Measurements from ENCODE around the gene MSTN. TPM values are rescaled to one million over a fixed set of nuclear protein-coding genes. Genes with fewer than 3 reads are reported as not detected.
"Not testable (repeated sequence)": the region's sequence is repeated elsewhere in the genome, so short reads cannot be mapped to it uniquely, and the experiment has no call there.

Gene MSTN
- total RNA-seq, 2 donors from 2014 or later: not detected

GRCh38 chr2:190036071-190036470 is 26.5 kb downstream of the MSTN start:
- TF ChIP-seq, protein P1, sequence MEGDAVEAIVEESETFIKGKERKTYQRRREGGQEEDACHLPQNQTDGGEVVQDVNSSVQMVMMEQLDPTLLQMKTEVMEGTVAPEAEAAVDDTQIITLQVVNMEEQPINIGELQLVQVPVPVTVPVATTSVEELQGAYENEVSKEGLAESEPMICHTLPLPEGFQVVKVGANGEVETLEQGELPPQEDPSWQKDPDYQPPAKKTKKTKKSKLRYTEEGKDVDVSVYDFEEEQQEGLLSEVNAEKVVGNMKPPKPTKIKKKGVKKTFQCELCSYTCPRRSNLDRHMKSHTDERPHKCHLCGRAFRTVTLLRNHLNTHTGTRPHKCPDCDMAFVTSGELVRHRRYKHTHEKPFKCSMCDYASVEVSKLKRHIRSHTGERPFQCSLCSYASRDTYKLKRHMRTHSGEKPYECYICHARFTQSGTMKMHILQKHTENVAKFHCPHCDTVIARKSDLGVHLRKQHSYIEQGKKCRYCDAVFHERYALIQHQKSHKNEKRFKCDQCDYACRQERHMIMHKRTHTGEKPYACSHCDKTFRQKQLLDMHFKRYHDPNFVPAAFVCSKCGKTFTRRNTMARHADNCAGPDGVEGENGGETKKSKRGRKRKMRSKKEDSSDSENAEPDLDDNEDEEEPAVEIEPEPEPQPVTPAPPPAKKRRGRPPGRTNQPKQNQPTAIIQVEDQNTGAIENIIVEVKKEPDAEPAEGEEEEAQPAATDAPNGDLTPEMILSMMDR (conservative IDR thresholded peaks at IDR 0.05): no peak
- peaks cover 2% of the 10 kb centered on the region for H3K27me3 Mint-ChIP-seq (ENCODE audit: insufficient read depth)
- H3K9me3 ChIP-seq (ENCODE audit: control insufficient read depth, low read length): no peaks in the 10 kb centered on the region
- H3K27ac ChIP-seq (ENCODE audit: low read depth, low read length): no peak overlapping the region
- no peak overlapping the region for H3K4me3 Mint-ChIP-seq
- no peak overlapping the region for H3K4me3 ChIP-seq (ENCODE audit: low read length)
- no peak overlapping the region for H3K9ac ChIP-seq (ENCODE audit: extremely low read depth, low read length, poor library complexity, severe bottlenecking)
- peaks cover 9% of the 10 kb centered on the region for H3K4me1 Mint-ChIP-seq
- H3K9me3 Mint-ChIP-seq: no peaks in the 10 kb centered on the region
- H3K36me3 Mint-ChIP-seq (ENCODE audit: low read depth): no peaks in the 10 kb centered on the region
- 97 to 100% methylated on average over 2 of the region's 2 CpGs for WGBS, 2 experiments (ENCODE audit: insufficient coverage in 1 of 2, insufficient read length in 1 of 2)
- H3K4me1 ChIP-seq (ENCODE audit: control insufficient read depth, insufficient read depth, low read length): peaks cover 3% of the 10 kb centered on the region
- DNase-seq: no peak
- no peak overlapping the region for H3K27ac Mint-ChIP-seq
- no peaks in the 10 kb centered on the region for H3K27me3 ChIP-seq (ENCODE audit: control insufficient read depth, insufficient read depth, low read length, poor library complexity, severe bottlenecking)
- H3K36me3 ChIP-seq (ENCODE audit: control insufficient read depth, insufficient read depth, low read length): no peaks in the 10 kb centered on the region

DNA sequence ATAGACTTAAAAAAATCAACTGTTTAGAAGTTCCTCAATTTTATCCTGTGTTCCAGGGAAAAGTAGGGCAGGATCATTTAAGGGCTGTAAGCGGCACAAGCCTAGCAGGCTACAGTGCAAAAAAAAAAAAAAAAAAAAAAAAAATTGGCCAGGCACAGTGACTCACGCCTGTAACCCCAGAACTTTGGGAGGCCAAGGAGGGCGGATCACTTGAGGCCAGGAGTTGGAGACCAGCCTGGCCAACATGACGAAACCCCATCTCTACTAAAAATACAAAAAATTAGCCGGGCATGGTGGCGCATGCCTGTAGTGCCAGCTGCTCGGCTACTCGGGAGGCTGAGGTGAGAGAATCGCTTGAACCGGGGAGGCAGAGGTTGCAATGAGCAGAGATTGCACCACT is 28.1 kb downstream of the MSTN start:
- DNase-seq; H3K27ac ChIP-seq (ENCODE audit: low read depth, low read length); H3K27me3 ChIP-seq (ENCODE audit: control insufficient read depth, insufficient read depth, low read length, poor library complexity, severe bottlenecking); H3K9me3 ChIP-seq (ENCODE audit: control insufficient read depth, low read length); H3K9me3 Mint-ChIP-seq; H3K27me3 Mint-ChIP-seq (ENCODE audit: insufficient read depth); H3K9ac ChIP-seq (ENCODE audit: extremely low read depth, low read length, poor library complexity, severe bottlenecking); H3K4me3 Mint-ChIP-seq; H3K27ac Mint-ChIP-seq; H3K4me3 ChIP-seq (ENCODE audit: low read length); H3K4me1 ChIP-seq (ENCODE audit: control insufficient read depth, insufficient read depth, low read length); H3K36me3 ChIP-seq (ENCODE audit: control insufficient read depth, insufficient read depth, low read length); H3K36me3 Mint-ChIP-seq (ENCODE audit: low read depth): not testable (repeated sequence)
- WGBS, 2 experiments (ENCODE audit: insufficient coverage in 1 of 2, insufficient read length in 1 of 2): 93 to 100% methylated on average over 1 to 10 of the region's 10 CpGs
- H3K4me1 Mint-ChIP-seq: peaks cover 11% of the 10 kb centered on the region

DNA sequence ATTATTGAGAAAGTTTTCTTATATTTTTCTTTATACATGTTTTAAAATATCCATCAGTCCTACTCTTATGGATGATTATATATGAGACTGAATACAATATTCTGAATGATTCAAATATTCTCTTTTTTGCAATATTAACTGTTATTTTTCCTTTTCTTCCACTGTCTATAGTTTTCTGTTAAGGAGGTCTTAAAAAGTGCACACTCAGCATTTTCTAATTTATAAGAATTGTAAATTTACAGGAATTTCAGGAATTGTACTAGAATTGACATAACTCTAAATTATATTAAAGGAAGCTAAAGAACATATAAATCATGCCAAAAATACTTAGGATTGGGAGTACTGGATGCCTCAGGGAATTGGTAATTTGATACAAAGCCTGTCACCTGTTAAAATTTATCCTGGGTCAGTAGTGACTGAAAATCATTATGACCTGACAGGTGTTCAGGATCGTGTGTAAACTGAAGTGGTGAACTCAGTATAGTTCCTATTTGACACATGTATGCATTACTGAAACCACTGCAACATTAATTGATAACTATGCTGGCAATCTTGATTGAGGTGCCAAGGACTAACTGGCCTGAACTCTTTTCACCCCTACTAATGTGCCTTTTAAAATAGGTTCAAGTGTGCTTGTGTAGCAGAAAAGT is 30.4 kb downstream of the MSTN start:
- TF ChIP-seq, protein P1 (conservative IDR thresholded peaks at IDR 0.05): no peak
- H3K4me1 ChIP-seq (ENCODE audit: control insufficient read depth, insufficient read depth, low read length): peaks cover 3% of the 10 kb centered on the region
- H3K9ac ChIP-seq (ENCODE audit: extremely low read depth, low read length, poor library complexity, severe bottlenecking): no peak overlapping the region
- no peak overlapping the region for H3K4me3 ChIP-seq (ENCODE audit: low read length)
- no peaks in the 10 kb centered on the region for H3K36me3 ChIP-seq (ENCODE audit: control insufficient read depth, insufficient read depth, low read length)
- 71 to 95% methylated on average over 1 of the region's 1 CpG for WGBS, 2 experiments (ENCODE audit: insufficient coverage in 1 of 2, insufficient read length in 1 of 2)
- Mint-ChIP-seq H3K4me3 (no peak overlapping the region), H3K36me3 (ENCODE audit: low read depth) (no peaks in the 10 kb centered on the region), H3K27me3 (ENCODE audit: insufficient read depth) (no peaks in the 10 kb centered on the region), H3K4me1 (peaks cover 6% of the 10 kb centered on the region), H3K27ac (no peak overlapping the region), H3K9me3 (no peaks in the 10 kb centered on the region)
- H3K27ac ChIP-seq (ENCODE audit: low read depth, low read length): no peak overlapping the region
- H3K9me3 ChIP-seq (ENCODE audit: control insufficient read depth, low read length): no peaks in the 10 kb centered on the region
- DNase-seq: no peak
- H3K27me3 ChIP-seq (ENCODE audit: control insufficient read depth, insufficient read depth, low read length, poor library complexity, severe bottlenecking): no peaks in the 10 kb centered on the region

- no peaks in the 10 kb centered on the region for H3K27me3 Mint-ChIP-seq (ENCODE audit: insufficient read depth)
- H3K9me3 Mint-ChIP-seq: peaks cover 1% of the 10 kb centered on the region
- DNase-seq: peak; percentile 49
- H3K36me3 ChIP-seq (ENCODE audit: control insufficient read depth, insufficient read depth, low read length): no peaks in the 10 kb centered on the region
- H3K4me1 Mint-ChIP-seq: peaks cover 7% of the 10 kb centered on the region
- H3K9me3 ChIP-seq (ENCODE audit: control insufficient read depth, low read length): no peaks in the 10 kb centered on the region
- no peak overlapping the region for H3K4me3 ChIP-seq (ENCODE audit: low read length)
- H3K36me3 Mint-ChIP-seq (ENCODE audit: low read depth): no peaks in the 10 kb centered on the region
- TF ChIP-seq, protein P1 (conservative IDR thresholded peaks at IDR 0.05): peak; percentile 75
- H3K27me3 ChIP-seq (ENCODE audit: control insufficient read depth, insufficient read depth, low read length, poor library complexity, severe bottlenecking): no peaks in the 10 kb centered on the region
- no peak overlapping the region for H3K4me3 Mint-ChIP-seq
- H3K27ac Mint-ChIP-seq: no peak overlapping the region
- H3K9ac ChIP-seq (ENCODE audit: extremely low read depth, low read length, poor library complexity, severe bottlenecking): no peak overlapping the region
- H3K4me1 ChIP-seq (ENCODE audit: control insufficient read depth, insufficient read depth, low read length): peaks cover 4% of the 10 kb centered on the region
- 60% methylated on average over 3 of the region's 5 CpGs; no CpG with 5 or more reads in 1 of the 2 experiments for WGBS, 2 experiments (ENCODE audit: insufficient coverage in 1 of 2, insufficient read length in 1 of 2)
- no peak overlapping the region for H3K27ac ChIP-seq (ENCODE audit: low read depth, low read length)
Observed at GRCh38 chr2:190023860-190024259, 38.7 kb downstream of the MSTN start.
